Measurements from ENCODE around the gene TMEM175.
"Not testable (repeated sequence)": the region's sequence is repeated elsewhere in the genome, so short reads cannot be mapped to it uniquely, and the experiment has no call there.

TMEM175 gene

DNA sequence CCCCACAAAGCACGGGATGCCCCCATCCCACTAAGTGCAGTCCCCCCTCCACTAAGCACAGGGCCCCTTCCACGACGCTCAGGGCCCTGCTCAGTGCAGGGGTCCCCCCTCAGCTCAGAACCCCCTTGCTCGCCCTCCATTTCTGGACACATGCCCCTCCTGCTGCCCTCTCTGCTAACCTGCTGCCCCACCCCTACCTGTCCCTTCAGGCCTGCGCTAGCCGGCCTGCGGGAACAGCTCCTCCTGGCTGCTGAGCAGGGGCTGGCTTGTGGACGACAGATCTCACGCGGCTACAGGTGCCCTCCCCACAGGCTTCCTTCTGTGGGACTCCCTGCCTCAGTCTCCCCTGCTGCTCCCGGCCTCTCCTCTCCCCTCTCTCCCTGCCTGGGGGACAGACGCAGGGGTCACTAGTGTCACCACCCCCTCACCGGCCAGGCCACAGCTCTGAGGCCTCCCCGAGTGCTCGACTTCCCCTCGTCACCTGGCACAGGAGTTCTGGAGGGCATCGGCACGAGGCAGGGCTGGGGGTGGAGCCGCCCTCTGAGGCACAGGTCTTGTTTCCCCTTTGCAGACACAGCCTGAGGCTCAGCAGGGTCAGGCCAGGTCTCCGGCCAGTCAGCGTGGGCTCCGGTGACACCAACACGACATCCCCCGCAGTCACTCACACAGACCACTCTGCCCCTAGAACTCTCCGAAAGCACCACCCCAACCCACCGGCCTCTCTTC is 21.7 kb upstream of the TMEM175 start:
- Histone ChIP-seq H3K4me3 (ENCODE audit: low read length) (no peak overlapping the region), H3K4me1 (ENCODE audit: control insufficient read depth, insufficient read depth, low read length) (no peaks in the 10 kb centered on the region), H3K9ac (ENCODE audit: low read length) (no peak overlapping the region), H3K36me3 (ENCODE audit: control insufficient read depth, insufficient read depth, low read length, severe bottlenecking) (peaks cover 30% of the 10 kb centered on the region), H3K9me3 (ENCODE audit: control insufficient read depth, low read length) (no peaks in the 10 kb centered on the region), H3K27me3 (replicated peaks; ENCODE audit: control insufficient read depth, insufficient read depth, low read length) (no peaks in the 10 kb centered on the region)
- no peak for DNase-seq (ENCODE audit: low read depth)

DNA sequence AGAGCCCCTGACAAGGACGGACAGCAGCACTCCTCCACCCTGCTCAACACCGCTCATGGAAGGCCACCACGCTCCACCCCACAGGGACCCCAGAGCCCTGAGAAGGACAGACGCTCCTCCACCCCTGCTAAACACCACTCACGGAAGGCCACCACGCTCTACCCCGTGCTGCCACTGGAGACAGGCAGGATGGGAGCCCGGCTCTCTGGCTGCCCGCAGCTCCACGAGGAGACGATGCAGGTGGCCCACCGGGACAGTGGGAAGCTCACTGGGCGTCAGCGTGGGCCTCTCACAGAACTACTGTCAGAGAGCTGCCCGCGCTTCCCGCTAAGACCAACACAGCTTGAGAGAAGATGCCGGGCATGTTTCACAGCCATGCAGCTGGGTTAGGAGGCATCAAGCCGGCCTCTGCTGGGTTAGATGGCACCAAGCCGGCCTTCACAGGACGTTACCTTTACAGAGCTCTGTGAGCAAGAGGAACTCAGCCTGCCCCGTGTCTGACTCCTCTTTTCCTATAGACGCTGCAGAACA is 21.0 kb upstream of the TMEM175 start:
- Histone ChIP-seq H3K27me3 (replicated peaks; ENCODE audit: control insufficient read depth, insufficient read depth, low read length) (no peaks in the 10 kb centered on the region), H3K36me3 (ENCODE audit: control insufficient read depth, insufficient read depth, low read length, severe bottlenecking) (peaks cover 30% of the 10 kb centered on the region), H3K4me1 (ENCODE audit: control insufficient read depth, insufficient read depth, low read length) (no peaks in the 10 kb centered on the region), H3K9me3 (ENCODE audit: control insufficient read depth, low read length) (no peaks in the 10 kb centered on the region), H3K9ac (ENCODE audit: low read length) (no peak overlapping the region), H3K4me3 (ENCODE audit: low read length) (no peak overlapping the region)
- no peak for DNase-seq (ENCODE audit: low read depth)

DNA sequence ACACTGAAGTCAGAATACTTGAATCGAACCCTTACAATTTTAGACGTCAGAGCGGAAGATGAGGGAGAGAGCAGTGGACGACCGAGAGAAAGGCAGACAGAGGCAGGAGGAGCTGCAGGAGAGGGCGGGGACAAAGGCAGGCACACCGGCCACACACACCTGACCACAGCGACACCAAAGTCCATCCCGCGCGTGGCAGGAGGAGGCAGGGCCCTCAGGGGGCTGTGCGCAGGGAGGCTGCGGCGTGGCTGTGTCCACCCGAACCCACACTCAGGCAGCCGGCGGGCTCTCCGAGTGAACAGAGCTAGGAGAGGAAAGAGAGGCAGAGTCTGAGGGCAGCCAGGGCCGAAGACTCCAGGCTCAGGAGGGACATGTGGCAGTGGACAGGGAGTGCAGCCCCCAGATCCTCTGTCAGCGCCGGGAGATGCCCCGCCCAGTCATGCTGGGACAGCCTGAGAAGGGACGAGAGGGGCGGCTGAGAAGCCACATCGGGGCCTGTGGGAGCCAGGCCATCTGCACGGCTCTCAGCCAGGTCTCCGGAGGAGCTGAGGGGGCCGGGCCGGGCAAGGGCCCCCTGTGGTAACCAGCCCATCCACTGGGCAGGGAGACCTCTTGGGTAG is 20.3 kb upstream of the TMEM175 start:
- Histone ChIP-seq H3K36me3 (ENCODE audit: control insufficient read depth, insufficient read depth, low read length, severe bottlenecking) (peaks cover 30% of the 10 kb centered on the region), H3K4me3 (ENCODE audit: low read length) (no peak overlapping the region), H3K27me3 (replicated peaks; ENCODE audit: control insufficient read depth, insufficient read depth, low read length) (no peaks in the 10 kb centered on the region), H3K9me3 (ENCODE audit: control insufficient read depth, low read length) (no peaks in the 10 kb centered on the region), H3K4me1 (ENCODE audit: control insufficient read depth, insufficient read depth, low read length) (no peaks in the 10 kb centered on the region), H3K9ac (ENCODE audit: low read length) (no peak overlapping the region)
- DNase-seq (ENCODE audit: low read depth), result no peak

DNA sequence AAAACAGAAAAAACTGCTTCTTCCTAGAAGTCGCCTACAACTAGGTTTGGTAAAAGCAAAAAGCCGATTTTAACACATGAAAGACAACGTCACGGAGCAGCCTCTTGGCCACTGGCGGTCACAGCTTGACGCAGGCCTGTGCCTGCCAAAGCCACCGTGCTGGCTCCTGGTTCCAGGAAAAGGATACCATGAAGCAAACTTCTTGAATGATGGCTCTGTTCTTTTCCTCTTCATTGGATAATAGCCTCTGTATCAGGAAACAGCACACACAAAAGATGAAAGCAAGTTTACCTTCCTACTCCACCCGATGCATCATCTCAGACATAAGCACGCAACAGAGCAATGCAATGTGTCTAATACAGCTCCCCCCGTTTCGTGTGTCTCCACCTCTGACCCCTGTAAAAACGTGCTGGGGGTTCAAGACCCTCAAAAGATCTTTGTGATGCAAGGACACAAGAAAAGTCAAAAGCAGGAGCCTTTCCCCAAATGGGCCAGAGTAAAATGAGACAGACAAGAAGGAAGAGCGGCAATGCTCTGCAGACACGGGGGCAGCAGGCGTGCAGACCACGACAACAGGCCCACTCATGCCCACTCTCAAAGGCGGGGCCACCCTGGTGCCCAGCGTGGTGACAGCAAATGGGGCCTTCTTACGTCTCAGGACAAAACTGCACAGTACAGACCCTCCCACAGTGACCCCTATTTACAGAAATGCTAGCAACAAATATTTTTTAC is 19.5 kb upstream of the TMEM175 start:
- no peaks in the 10 kb centered on the region for H3K9me3 ChIP-seq (ENCODE audit: control insufficient read depth, low read length)
- no peak overlapping the region for H3K4me3 ChIP-seq (ENCODE audit: low read length)
- H3K4me1 ChIP-seq (ENCODE audit: control insufficient read depth, insufficient read depth, low read length), result no peaks in the 10 kb centered on the region
- H3K36me3 ChIP-seq (ENCODE audit: control insufficient read depth, insufficient read depth, low read length, severe bottlenecking), result peaks cover 29% of the 10 kb centered on the region
- no peaks in the 10 kb centered on the region for H3K27me3 ChIP-seq (replicated peaks; ENCODE audit: control insufficient read depth, insufficient read depth, low read length)
- no peak overlapping the region for H3K9ac ChIP-seq (ENCODE audit: low read length)
- DNase-seq (ENCODE audit: low read depth), result no peak

DNA sequence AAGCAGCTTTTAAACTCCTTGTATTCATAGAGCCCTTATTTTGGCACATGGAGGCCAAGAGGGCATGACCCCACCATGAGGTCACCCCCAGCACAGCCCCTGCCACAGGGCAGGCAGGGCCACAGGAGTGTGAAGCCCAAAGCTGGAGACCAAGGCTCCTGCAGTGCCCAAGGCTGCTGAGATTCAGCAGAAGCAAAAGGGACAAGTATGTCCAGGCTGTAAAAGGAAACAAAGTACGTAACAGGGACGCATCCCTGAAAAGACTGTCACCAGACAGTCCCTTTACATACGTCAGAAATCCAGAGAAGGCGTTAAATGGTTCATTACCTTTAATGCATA is 19.0 kb upstream of the TMEM175 start:
- no peak for DNase-seq (ENCODE audit: low read depth)
- Histone ChIP-seq H3K9me3 (ENCODE audit: control insufficient read depth, low read length) (no peaks in the 10 kb centered on the region), H3K27me3 (replicated peaks; ENCODE audit: control insufficient read depth, insufficient read depth, low read length) (no peaks in the 10 kb centered on the region), H3K4me3 (ENCODE audit: low read length) (no peak overlapping the region), H3K9ac (ENCODE audit: low read length) (no peak overlapping the region), H3K4me1 (ENCODE audit: control insufficient read depth, insufficient read depth, low read length) (no peaks in the 10 kb centered on the region), H3K36me3 (ENCODE audit: control insufficient read depth, insufficient read depth, low read length, severe bottlenecking) (peaks cover 26% of the 10 kb centered on the region)

DNA sequence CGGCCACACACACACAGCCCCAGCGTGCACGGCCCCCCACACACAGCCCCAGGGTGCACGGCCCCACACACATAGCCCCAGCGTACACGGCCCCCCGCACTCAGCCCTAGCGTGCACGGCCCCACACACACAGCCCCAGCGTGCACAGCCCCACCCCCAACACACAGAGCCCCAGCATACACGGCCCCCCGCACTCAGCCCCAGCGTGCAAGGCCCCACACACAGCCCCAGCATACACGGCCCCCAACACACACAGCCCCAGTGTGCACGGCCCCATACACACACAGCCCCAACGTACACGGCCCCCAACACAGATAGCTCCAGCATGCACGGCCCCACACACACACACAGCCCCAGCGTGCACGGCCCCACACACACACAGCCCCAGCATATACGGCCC is 17.7 kb upstream of the TMEM175 start:
- H3K36me3 ChIP-seq (ENCODE audit: control insufficient read depth, insufficient read depth, low read length, severe bottlenecking), result peaks cover 20% of the 10 kb centered on the region
- no peaks in the 10 kb centered on the region for H3K27me3 ChIP-seq (replicated peaks; ENCODE audit: control insufficient read depth, insufficient read depth, low read length)
- DNase-seq (ENCODE audit: low read depth), result no peak
- no peaks in the 10 kb centered on the region for H3K9me3 ChIP-seq (ENCODE audit: control insufficient read depth, low read length)
- no peaks in the 10 kb centered on the region for H3K4me1 ChIP-seq (ENCODE audit: control insufficient read depth, insufficient read depth, low read length)
- no peak overlapping the region for H3K4me3 ChIP-seq (ENCODE audit: low read length)
- no peak overlapping the region for H3K9ac ChIP-seq (ENCODE audit: low read length)

DNA sequence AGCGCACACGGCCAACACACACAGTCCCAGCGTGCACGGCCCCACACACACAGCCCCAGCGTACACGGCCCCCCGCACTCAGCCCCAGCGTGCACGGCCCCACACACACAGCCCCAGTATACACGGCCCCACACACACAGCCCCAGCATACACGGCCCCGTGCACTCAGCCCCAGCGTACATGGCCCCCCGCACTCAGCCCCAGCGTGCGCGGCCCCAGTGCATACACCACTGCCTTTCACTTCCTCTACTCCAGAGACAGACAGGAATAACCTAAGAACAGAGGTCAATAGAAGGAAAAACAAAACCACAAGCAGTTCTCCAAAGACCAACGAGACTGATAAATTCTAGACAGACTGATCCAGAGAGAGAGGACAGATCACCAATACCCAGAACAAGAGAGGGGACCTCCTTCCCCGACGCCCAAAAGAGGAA is 17.2 kb upstream of the TMEM175 start:
- Histone ChIP-seq H3K27me3 (replicated peaks; ENCODE audit: control insufficient read depth, insufficient read depth, low read length) (no peaks in the 10 kb centered on the region), H3K9me3 (ENCODE audit: control insufficient read depth, low read length) (no peaks in the 10 kb centered on the region), H3K9ac (ENCODE audit: low read length) (no peak overlapping the region), H3K4me3 (ENCODE audit: low read length) (no peak overlapping the region), H3K36me3 (ENCODE audit: control insufficient read depth, insufficient read depth, low read length, severe bottlenecking) (peaks cover 19% of the 10 kb centered on the region), H3K4me1 (ENCODE audit: control insufficient read depth, insufficient read depth, low read length) (peaks cover under 1% of the 10 kb centered on the region)
- DNase-seq (ENCODE audit: low read depth), result no peak

DNA sequence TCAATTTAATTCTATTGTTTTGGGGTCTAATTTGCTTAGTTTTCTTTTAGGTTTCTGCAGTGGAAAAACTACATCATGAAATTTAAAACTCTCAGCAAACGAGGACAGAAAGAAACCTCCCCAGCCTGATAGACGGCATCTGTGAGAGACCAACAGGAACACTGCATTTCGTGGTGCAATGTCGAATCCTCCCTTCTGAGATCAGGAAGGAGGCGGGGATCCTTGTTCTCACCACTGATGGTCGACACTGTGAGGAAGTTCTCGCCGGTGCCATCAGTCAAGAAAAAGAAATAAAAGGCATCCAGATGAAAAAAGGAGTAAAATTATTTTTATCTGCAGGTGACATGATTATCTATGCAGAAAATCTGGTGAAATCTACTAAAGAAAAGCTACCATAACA is 16.7 kb upstream of the TMEM175 start:
- H3K36me3 ChIP-seq (ENCODE audit: control insufficient read depth, insufficient read depth, low read length, severe bottlenecking), result peaks cover 19% of the 10 kb centered on the region
- H3K27me3 ChIP-seq (replicated peaks; ENCODE audit: control insufficient read depth, insufficient read depth, low read length), result no peaks in the 10 kb centered on the region
- peaks cover 3% of the 10 kb centered on the region for H3K4me1 ChIP-seq (ENCODE audit: control insufficient read depth, insufficient read depth, low read length)
- no peak overlapping the region for H3K9ac ChIP-seq (ENCODE audit: low read length)
- no peak overlapping the region for H3K4me3 ChIP-seq (ENCODE audit: low read length)
- DNase-seq (ENCODE audit: low read depth), result no peak
- no peaks in the 10 kb centered on the region for H3K9me3 ChIP-seq (ENCODE audit: control insufficient read depth, low read length)

DNA sequence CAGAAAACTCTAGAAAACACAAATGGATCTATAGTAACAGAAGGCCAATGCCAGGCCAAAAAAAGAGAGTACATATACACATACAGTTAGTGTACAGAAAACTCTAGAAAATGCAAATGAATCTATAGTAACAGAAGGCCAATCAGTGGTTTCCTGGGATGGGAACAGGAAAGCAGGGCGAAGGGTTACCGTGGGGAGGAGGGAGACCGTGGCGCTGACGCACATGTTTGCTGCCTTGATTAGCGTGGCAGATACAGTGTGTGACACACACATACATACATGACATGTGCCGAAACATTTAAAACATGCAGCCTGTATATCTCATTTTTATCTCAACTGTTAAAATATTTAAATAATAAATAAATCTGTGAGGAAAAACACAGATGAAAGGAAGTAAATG is 14.8 kb upstream of the TMEM175 start:
- DNase-seq (ENCODE audit: low read depth), result no peak
- H3K9me3 ChIP-seq (ENCODE audit: control insufficient read depth, low read length), result no peaks in the 10 kb centered on the region
- H3K36me3 ChIP-seq (ENCODE audit: control insufficient read depth, insufficient read depth, low read length, severe bottlenecking), result peaks cover 3% of the 10 kb centered on the region
- H3K27me3 ChIP-seq (replicated peaks; ENCODE audit: control insufficient read depth, insufficient read depth, low read length), result no peaks in the 10 kb centered on the region
- peaks cover 3% of the 10 kb centered on the region for H3K4me1 ChIP-seq (ENCODE audit: control insufficient read depth, insufficient read depth, low read length)
- H3K4me3 ChIP-seq (ENCODE audit: low read length), result no peak overlapping the region
- no peak overlapping the region for H3K9ac ChIP-seq (ENCODE audit: low read length)

DNA sequence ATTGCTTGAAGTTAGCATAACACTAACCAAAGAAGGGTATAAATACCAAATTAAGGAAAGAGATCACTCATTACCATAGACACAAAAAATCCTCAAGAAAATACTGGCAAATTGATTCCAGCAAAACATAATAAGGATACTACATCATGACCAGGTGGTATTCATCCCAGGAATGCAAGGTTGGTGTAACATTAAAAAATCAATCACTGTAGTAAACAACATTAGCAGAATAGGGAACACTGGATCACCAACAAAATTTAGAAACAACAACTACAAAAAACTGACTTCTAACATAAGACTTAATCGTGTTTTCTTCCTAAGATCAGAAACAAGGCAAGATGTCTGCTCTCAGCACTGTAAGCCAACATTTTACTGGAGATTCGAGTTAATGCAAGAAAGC is 14.3 kb upstream of the TMEM175 start:
- Histone ChIP-seq H3K9ac (ENCODE audit: low read length) (no peak overlapping the region), H3K27me3 (replicated peaks; ENCODE audit: control insufficient read depth, insufficient read depth, low read length) (no peaks in the 10 kb centered on the region), H3K4me3 (ENCODE audit: low read length) (no peak overlapping the region), H3K36me3 (ENCODE audit: control insufficient read depth, insufficient read depth, low read length, severe bottlenecking) (no peaks in the 10 kb centered on the region), H3K4me1 (ENCODE audit: control insufficient read depth, insufficient read depth, low read length) (peaks cover 3% of the 10 kb centered on the region), H3K9me3 (ENCODE audit: control insufficient read depth, low read length) (no peaks in the 10 kb centered on the region)
- no peak for DNase-seq (ENCODE audit: low read depth)

DNA sequence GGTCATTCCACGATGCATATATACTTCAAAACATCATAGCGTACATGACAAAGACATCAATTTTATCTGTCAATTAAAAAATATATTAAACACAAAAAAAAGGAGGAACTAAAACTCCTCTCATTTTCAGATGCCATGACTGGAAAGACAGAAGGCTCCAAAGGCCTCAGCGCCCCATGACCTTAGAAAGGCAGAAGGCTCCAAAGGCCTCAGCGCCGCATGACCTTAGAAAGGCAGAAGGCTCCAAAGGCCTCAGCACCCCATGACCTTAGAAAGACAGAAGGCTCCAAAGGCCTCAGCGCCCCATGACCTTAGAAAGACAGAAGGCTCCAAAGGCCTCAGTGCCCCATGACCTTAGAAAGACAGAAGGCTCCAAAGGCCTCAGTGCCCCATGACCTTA is 13.7 kb upstream of the TMEM175 start:
- not testable (repeated sequence) for H3K36me3 ChIP-seq (ENCODE audit: control insufficient read depth, insufficient read depth, low read length, severe bottlenecking); H3K4me3 ChIP-seq (ENCODE audit: low read length); H3K9me3 ChIP-seq (ENCODE audit: control insufficient read depth, low read length); DNase-seq (ENCODE audit: low read depth); H3K27me3 ChIP-seq (replicated peaks; ENCODE audit: control insufficient read depth, insufficient read depth, low read length); H3K9ac ChIP-seq (ENCODE audit: low read length); H3K4me1 ChIP-seq (ENCODE audit: control insufficient read depth, insufficient read depth, low read length)
